ENCODE data around the gene GNB5. TPM values are rescaled to one million over a fixed set of nuclear protein-coding genes. Genes with fewer than 3 reads are reported as not detected.

Gene GNB5
- total RNA-seq, 2 donors from 2014 or later: 6.0 to 7.9 TPM

DNA sequence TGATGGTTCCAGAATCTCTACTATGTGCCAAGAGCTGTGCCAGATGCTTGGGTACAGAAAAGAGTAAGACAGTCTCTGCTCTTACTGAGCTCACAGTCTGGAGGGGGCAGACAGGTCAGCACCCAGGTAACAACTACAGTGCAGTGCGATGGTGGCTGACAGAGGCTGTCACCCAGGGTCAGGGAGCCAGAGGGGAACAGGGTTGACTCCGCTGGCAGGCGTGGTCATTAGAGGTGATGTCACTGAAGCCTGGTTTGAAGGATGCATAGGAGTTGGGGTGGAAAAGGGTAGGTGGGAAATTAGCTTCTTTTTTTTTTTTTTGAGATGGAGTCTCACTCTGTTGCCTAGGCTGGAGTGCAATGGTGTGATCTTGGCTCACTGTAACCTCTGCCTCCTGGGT, 31.5 kb downstream of the GNB5 start:
- H3K27me3 ChIP-seq: no peaks in the 10 kb centered on the region
- no peaks in the 10 kb centered on the region for H3K4me1 ChIP-seq
- no peak overlapping the region for H3K4me3 ChIP-seq
- DNase-seq: no peak
- TF ChIP-seq, protein P1, sequence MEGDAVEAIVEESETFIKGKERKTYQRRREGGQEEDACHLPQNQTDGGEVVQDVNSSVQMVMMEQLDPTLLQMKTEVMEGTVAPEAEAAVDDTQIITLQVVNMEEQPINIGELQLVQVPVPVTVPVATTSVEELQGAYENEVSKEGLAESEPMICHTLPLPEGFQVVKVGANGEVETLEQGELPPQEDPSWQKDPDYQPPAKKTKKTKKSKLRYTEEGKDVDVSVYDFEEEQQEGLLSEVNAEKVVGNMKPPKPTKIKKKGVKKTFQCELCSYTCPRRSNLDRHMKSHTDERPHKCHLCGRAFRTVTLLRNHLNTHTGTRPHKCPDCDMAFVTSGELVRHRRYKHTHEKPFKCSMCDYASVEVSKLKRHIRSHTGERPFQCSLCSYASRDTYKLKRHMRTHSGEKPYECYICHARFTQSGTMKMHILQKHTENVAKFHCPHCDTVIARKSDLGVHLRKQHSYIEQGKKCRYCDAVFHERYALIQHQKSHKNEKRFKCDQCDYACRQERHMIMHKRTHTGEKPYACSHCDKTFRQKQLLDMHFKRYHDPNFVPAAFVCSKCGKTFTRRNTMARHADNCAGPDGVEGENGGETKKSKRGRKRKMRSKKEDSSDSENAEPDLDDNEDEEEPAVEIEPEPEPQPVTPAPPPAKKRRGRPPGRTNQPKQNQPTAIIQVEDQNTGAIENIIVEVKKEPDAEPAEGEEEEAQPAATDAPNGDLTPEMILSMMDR (IDR thresholded peaks at IDR 0.05): no peak
- intact Hi-C loops (cut with DNase I): no loop called here
- no peaks in the 10 kb centered on the region for H3K9me3 ChIP-seq
- no peak overlapping the region for H3K9ac ChIP-seq (ENCODE audit: low read depth in 2 of 2, low read length in 2 of 2)
- H3K27ac ChIP-seq: no peak overlapping the region
- no peaks in the 10 kb centered on the region for H3K36me3 ChIP-seq

DNA sequence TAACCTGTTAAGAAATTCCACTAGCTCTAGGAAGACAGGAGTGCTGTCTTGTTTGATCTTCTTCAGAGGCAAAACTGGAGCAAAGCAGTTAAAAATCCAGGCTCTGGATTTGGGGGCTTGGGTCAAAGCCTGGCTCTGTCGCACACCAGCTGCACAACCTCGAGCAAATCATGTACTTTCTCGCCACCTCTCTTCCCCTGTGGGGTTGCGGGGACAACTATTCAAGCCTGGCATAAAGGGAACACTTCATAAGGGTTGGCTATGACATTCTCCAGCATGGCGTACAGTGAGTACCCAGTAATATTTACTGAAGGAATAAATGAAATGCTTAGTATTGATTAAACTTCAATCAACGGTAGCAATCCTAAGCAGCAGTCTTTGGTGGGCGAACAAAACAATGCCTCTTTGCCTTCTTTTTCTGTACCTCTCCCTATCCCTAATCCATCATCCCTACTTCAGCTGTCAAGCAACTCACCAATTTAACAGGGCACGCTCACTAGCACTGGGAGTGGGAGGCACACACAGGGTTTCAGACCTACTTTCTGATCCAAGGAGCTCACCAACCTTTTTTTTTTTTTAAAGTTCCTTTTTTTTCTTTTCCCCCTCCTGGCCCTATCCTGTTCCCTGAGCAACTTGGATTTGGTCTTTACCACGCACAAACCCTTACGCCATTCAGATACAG, 33.0 kb downstream of the GNB5 start:
- H3K27me3 ChIP-seq: no peaks in the 10 kb centered on the region
- no peaks in the 10 kb centered on the region for H3K36me3 ChIP-seq
- H3K9me3 ChIP-seq: no peaks in the 10 kb centered on the region
- H3K4me3 ChIP-seq: no peak overlapping the region
- intact Hi-C loops (cut with DNase I): no loop called here
- no peak overlapping the region for H3K9ac ChIP-seq (ENCODE audit: low read depth in 2 of 2, low read length in 2 of 2)
- TF ChIP-seq, protein P1 (IDR thresholded peaks at IDR 0.05): no peak
- no peak for DNase-seq
- no peak overlapping the region for H3K27ac ChIP-seq
- no peaks in the 10 kb centered on the region for H3K4me1 ChIP-seq

DNA sequence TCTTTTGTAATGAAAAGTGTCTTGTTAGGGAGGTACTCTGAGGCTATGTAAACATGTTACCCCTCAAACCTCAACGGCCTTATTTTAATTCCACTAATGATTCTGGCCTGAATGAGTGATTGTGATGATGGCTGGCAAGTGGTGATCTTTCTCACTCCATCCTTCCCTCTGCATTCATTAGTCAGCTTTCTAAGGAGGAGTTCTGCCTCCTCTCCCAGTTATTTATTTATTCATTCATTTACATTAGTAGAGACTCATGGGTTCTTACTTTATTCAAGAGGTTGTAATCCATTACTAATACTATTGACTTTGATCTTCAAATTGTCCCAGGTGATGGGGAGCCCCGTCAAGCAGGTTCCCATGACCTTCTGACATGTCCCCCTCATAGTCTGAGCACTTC, 35.3 kb downstream of the GNB5 start:
- H3K9me3 ChIP-seq: no peaks in the 10 kb centered on the region
- H3K36me3 ChIP-seq: no peaks in the 10 kb centered on the region
- no peak for DNase-seq
- H3K27ac ChIP-seq: no peak overlapping the region
- no peak overlapping the region for H3K4me3 ChIP-seq
- no peaks in the 10 kb centered on the region for H3K4me1 ChIP-seq
- H3K27me3 ChIP-seq: no peaks in the 10 kb centered on the region
- intact Hi-C loops (cut with DNase I): no loop called here
- TF ChIP-seq, protein P1 (IDR thresholded peaks at IDR 0.05): no peak
- H3K9ac ChIP-seq (ENCODE audit: low read depth in 2 of 2, low read length in 2 of 2): no peak overlapping the region

DNA sequence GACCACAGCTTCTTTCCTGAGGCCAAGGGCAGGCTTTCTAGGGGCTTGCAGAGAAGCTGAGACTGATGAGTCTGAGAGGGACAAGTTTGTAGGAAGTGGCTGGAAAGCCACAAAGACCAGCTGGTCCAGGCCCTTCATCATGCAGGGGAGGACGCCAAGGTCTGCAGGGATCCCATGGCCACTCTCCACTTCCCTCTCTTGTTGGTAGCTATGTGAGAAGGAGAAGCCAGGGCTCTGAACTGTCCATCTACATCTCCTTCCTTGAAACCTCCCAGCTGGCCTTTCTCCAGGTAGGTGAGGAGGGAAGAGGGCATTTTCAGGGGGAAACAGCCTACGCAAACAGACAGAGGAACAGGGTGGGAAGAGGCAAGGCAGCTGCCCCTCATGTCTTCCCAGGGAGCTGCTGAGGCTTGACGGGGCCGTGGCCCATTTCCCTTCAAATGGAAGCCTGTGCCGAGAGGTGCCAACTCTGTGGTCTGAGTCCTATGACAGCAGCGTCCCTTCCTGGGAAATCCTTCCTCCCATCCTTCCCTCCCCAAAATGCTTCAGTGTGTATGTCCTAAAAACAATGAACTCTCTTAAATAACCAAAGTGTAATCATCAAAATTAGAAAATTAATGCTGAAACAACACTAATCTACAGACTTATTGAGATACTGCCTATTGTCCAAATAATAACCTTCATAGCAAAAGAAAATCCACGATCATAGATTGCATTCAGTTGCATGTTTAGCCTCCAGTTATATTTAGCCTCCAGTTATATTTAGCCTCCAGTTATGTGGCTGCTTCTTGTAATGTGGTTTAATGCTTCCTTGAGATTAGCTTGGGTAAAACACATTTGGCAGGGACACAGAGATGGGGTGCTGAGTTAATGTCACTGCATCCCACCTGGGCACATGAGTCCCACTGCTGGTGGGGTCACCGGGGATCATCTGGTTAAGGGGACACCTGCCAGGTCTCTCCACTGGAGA, 36.0 kb downstream of the GNB5 start:
- DNase-seq: no peak
- no peak overlapping the region for H3K9ac ChIP-seq (ENCODE audit: low read depth in 2 of 2, low read length in 2 of 2)
- no peak overlapping the region for H3K27ac ChIP-seq
- no peak overlapping the region for H3K4me3 ChIP-seq
- no peaks in the 10 kb centered on the region for H3K27me3 ChIP-seq
- intact Hi-C loops (cut with DNase I): no loop called here
- TF ChIP-seq, protein P1 (IDR thresholded peaks at IDR 0.05): no peak
- no peaks in the 10 kb centered on the region for H3K4me1 ChIP-seq
- H3K9me3 ChIP-seq: no peaks in the 10 kb centered on the region
- no peaks in the 10 kb centered on the region for H3K36me3 ChIP-seq

DNA sequence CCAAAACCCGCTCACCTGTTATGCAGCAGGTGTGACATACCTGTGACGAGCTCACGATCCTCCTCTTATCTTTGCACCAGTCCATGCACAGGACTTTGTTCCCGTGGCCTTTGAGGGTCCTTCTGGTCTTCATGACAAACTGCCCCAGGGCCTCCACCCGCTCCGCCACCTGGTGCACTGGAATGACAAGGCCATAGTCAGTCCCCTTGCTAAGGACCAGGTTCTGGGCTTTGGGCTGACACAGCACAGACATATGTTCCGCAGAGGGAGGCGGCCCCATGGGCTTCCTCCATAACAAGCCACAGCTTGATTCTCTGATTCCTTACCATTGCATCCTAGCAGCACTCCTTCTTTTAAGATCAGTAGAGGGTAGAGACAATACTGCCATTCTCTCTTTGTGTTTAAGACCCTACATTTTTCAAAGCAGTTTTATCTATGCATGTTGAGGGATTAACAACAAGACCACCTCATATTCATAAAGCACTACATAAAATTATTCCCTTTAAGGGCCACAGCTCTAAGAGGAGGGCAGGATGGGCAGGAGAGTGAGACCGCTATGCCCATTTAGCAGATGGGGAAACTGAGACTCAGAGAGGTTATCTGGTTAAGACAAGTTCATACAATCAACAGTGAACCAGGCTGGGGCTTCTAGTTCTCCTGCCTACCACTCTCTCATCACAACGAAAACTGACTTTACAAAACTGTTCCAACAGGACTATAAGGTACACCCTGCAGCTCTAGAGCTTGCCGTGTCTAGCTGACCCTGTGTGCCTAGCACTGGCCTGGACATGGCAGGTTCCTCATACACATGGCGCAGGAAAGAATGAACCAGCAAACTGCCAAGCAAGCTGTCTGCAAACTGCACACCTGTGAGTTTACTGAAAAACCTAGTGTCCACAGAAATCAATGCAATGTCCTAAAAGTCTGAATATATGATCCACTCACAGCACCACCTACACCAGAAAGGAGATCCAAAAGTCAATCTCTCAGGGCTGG, 37.0 kb downstream of the GNB5 start:
- Histone ChIP-seq H3K9ac (ENCODE audit: low read depth in 2 of 2, low read length in 2 of 2) (no peak overlapping the region), H3K36me3 (no peaks in the 10 kb centered on the region), H3K27me3 (no peaks in the 10 kb centered on the region), H3K4me3 (no peak overlapping the region), H3K4me1 (no peaks in the 10 kb centered on the region), H3K27ac (no peak overlapping the region), H3K9me3 (no peaks in the 10 kb centered on the region)
- TF ChIP-seq, protein P1 (IDR thresholded peaks at IDR 0.05): no peak
- no peak for DNase-seq
- intact Hi-C loops (cut with DNase I): no loop called here

Data from colonic mucosa (tissue), 4 donors.